CD1c-positive myeloid dendritic cell (primary cell): Measurements from ENCODE around the gene NDUFAF2.

ENCODE experiments used
- DNase-seq: peaks from one replicate; pipeline ENCODE4 v3.0.0-alpha.2; 2016; ENCODE audit errors: extremely low spot score

Gene NDUFAF2

GRCh38 chr5:61123145-61123544 is 178.1 kb downstream of the NDUFAF2 start:
- no peak for DNase-seq

- no peak for DNase-seq
Observed at GRCh38 chr5:61130289-61130688, 185.3 kb downstream of the NDUFAF2 start.

- no peak for DNase-seq
Observed at GRCh38 chr5:61132559-61132958, 187.6 kb downstream of the NDUFAF2 start.

- DNase-seq = no peak
Observed at GRCh38 chr5:61137835-61138234, 192.8 kb downstream of the NDUFAF2 start.

- DNase-seq = no peak
Observed at GRCh38 chr5:61139094-61139873, 194.3 kb downstream of the NDUFAF2 start.

GRCh38 chr5:61139931-61140330 is 194.9 kb downstream of the NDUFAF2 start:
- no peak for DNase-seq

- no peak for DNase-seq
Observed at GRCh38 chr5:61141801-61142200, 196.8 kb downstream of the NDUFAF2 start.

- DNase-seq = no peak
Observed at GRCh38 chr5:61142391-61142790, 197.4 kb downstream of the NDUFAF2 start.

- DNase-seq = no peak
Observed at GRCh38 chr5:61142811-61143210, 197.8 kb downstream of the NDUFAF2 start.

GRCh38 chr5:61148515-61148914 is 203.5 kb downstream of the NDUFAF2 start:
- DNase-seq = no peak

- DNase-seq = no peak
Observed at GRCh38 chr5:61151893-61152292, 206.9 kb downstream of the NDUFAF2 start.

- no peak for DNase-seq
Observed at GRCh38 chr5:61159070-61159469, 214.1 kb downstream of the NDUFAF2 start.

- DNase-seq = peak; percentile 37
Observed at GRCh38 chr5:61159836-61160235, 214.8 kb downstream of the NDUFAF2 start.

- no peak for DNase-seq
Observed at GRCh38 chr5:61160497-61160896, 215.5 kb downstream of the NDUFAF2 start.

GRCh38 chr5:61162010-61162831 is 217.2 kb downstream of the NDUFAF2 start, which contains the start of gene SMIM15:
Gene SMIM15, minus strand, starts transcription at chr5:61162468. Its CDS starts 2,297 bp downstream, at chr5:61160171.
- DNase-seq = peak; percentile 96

GRCh38 chr5:61162832-61163567 is 218.0 kb downstream of the NDUFAF2 start:
- DNase-seq = peak; percentile 56

- no peak for DNase-seq
Observed at GRCh38 chr5:61163905-61164304, 218.9 kb downstream of the NDUFAF2 start.

- no peak for DNase-seq
Observed at GRCh38 chr5:61167382-61167781, 222.4 kb downstream of the NDUFAF2 start.

- no peak for DNase-seq
Observed at GRCh38 chr5:61168951-61169350, 223.9 kb downstream of the NDUFAF2 start.

GRCh38 chr5:61171479-61171878 is 226.5 kb downstream of the NDUFAF2 start:
- DNase-seq = no peak

GRCh38 chr5:61176631-61177030 is 231.6 kb downstream of the NDUFAF2 start:
- DNase-seq = no peak

GRCh38 chr5:61177070-61177469 is 232.1 kb downstream of the NDUFAF2 start:
- no peak for DNase-seq
